Fibroblast of lung (primary cell): Measurements from ENCODE around the gene GSC2.

ENCODE experiments used
- EZH2 ChIP-seq: IDR thresholded peaks from 2 replicates; pipeline ENCODE4 v1.5.1; 2012; ENCODE audit warnings: low read length, control low read depth, mild to moderate bottlenecking; ENCODE audit errors: missing control alignments
- TF ChIP-seq, protein P1 (sequence below), 2 donors: IDR thresholded peaks in 1 of 2; conservative IDR thresholded peaks in 1 of 2; 1 replicate in 1 of 2; 2 replicates in 1 of 2; pipeline ENCODE4 v1.5.1; 2011 to 2012; ENCODE audit warnings: low read length in 2 of 2, control low read depth in 1 of 2, inconsistent platforms in 1 of 2, low read depth in 1 of 2, mild to moderate bottlenecking in 1 of 2

DNA sequence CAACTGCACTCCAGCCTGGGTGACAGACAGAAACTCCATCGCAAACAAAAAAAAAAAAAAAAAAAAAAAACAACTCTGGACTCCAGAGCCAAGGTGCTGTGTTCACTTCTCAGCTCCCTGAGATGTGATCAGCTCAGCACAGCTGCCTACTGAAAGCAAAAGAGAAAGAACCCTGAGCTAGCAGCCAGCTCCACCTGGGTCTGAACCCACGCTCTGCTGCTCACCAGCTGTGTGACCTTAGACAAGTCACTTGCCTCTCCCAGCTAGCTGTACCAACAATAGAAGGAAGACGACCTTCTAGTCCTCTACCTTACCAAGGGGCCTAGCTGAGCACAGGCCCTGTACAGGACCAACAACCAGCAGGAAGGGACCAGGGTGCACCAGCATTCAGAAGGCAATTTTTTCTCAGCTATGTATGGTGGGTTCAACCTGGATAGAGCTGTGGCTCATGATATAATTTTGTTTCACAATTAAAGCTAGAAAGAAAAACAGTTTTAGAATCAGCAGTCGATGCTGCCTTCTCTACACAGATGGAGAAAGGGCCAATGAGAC, 31.7 kb downstream of the GSC2 start:
- TF ChIP-seq, protein P1, sequence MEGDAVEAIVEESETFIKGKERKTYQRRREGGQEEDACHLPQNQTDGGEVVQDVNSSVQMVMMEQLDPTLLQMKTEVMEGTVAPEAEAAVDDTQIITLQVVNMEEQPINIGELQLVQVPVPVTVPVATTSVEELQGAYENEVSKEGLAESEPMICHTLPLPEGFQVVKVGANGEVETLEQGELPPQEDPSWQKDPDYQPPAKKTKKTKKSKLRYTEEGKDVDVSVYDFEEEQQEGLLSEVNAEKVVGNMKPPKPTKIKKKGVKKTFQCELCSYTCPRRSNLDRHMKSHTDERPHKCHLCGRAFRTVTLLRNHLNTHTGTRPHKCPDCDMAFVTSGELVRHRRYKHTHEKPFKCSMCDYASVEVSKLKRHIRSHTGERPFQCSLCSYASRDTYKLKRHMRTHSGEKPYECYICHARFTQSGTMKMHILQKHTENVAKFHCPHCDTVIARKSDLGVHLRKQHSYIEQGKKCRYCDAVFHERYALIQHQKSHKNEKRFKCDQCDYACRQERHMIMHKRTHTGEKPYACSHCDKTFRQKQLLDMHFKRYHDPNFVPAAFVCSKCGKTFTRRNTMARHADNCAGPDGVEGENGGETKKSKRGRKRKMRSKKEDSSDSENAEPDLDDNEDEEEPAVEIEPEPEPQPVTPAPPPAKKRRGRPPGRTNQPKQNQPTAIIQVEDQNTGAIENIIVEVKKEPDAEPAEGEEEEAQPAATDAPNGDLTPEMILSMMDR (conservative IDR thresholded peaks at IDR 0.05 in 1 of 2, IDR thresholded peaks at IDR 0.05 in 1 of 2; ENCODE audit: low read depth in 1 of 2, low read length in 2 of 2), result no peak
- no peak for TF ChIP-seq EZH2
